ENCODE data around the gene ARHGEF37.

The ARHGEF37 gene

GRCh38 chr5:149549461-149550267, 31.6 kb upstream of the ARHGEF37 start:
- DNase-seq (ENCODE audit: insufficient read length) (peak; percentile 43), FAIRE-seq (peak; percentile 66)
- TF ChIP-seq POLR2A (IDR thresholded peaks at IDR 0.05; ENCODE audit: low read depth, low read length) (peak; percentile 38; the same call in 1 of the 2 replicates), POLR2AphosphoS5 (IDR thresholded peaks at IDR 0.05; ENCODE audit: low read depth, low read length) (peak; percentile 81), TAF1 (IDR thresholded peaks at IDR 0.05; ENCODE audit: borderline replicate concordance, low read depth, low read length) (0 out of 2 replicates have a peak, but pooled peaks have one; percentile 21)

- DNase-seq (ENCODE audit: insufficient read length) (no peak), FAIRE-seq (no peak)
These were observed 31.1 kb upstream of the ARHGEF37 start for GRCh38 chr5:149550268-149550583.

GRCh38 chr5:149550594-149551226, 30.6 kb upstream of the ARHGEF37 start:
- TF ChIP-seq TAF1 (IDR thresholded peaks at IDR 0.05; ENCODE audit: borderline replicate concordance, low read depth, low read length) = no peak
- no peak for TF ChIP-seq POLR2A (IDR thresholded peaks at IDR 0.05; ENCODE audit: low read depth, low read length)
- TF ChIP-seq POLR2AphosphoS5 (IDR thresholded peaks at IDR 0.05; ENCODE audit: low read depth, low read length) = no peak
- peak; percentile 15 for DNase-seq (ENCODE audit: insufficient read length)

More at GRCh38 chr5:149550268-149550583, 31.1 kb upstream of the ARHGEF37 start:
- no peak for TF ChIP-seq POLR2A (IDR thresholded peaks at IDR 0.05; ENCODE audit: low read depth, low read length)
- no peak for TF ChIP-seq TAF1 (IDR thresholded peaks at IDR 0.05; ENCODE audit: borderline replicate concordance, low read depth, low read length)
- TF ChIP-seq POLR2AphosphoS5 (IDR thresholded peaks at IDR 0.05; ENCODE audit: low read depth, low read length) = no peak

GRCh38 chr5:149551227-149552037, 29.9 kb upstream of the ARHGEF37 start, which contains the start of gene CSNK1A1:
CSNK1A1 (minus strand) TSS chr5:149551439; CDS start chr5:149550964, 475 bp downstream.
- FAIRE-seq = peak; percentile 98

More at GRCh38 chr5:149550594-149551226, 30.6 kb upstream of the ARHGEF37 start:
- FAIRE-seq = peak; percentile 14

GRCh38 chr5:149552038-149552494, 29.2 kb upstream of the ARHGEF37 start:
- FAIRE-seq (no peak), DNase-seq (ENCODE audit: insufficient read length) (no peak)
- TF ChIP-seq POLR2A (IDR thresholded peaks at IDR 0.05; ENCODE audit: low read depth, low read length) = no peak
- TF ChIP-seq TAF1 (IDR thresholded peaks at IDR 0.05; ENCODE audit: borderline replicate concordance, low read depth, low read length) = no peak
- TF ChIP-seq POLR2AphosphoS5 (IDR thresholded peaks at IDR 0.05; ENCODE audit: low read depth, low read length) = no peak

More at GRCh38 chr5:149551227-149552037, 29.9 kb upstream of the ARHGEF37 start, which contains the start of gene CSNK1A1:
- DNase-seq (ENCODE audit: insufficient read length) = peak; percentile 96
- TF ChIP-seq POLR2A (IDR thresholded peaks at IDR 0.05; ENCODE audit: low read depth, low read length) (peak; percentile 88), POLR2AphosphoS5 (IDR thresholded peaks at IDR 0.05; ENCODE audit: low read depth, low read length) (peak; percentile 92), TAF1 (IDR thresholded peaks at IDR 0.05; ENCODE audit: borderline replicate concordance, low read depth, low read length) (peak; percentile 78)

GRCh38 chr5:149552553-149553160, 28.6 kb upstream of the ARHGEF37 start:
- FAIRE-seq (no peak), DNase-seq (ENCODE audit: insufficient read length) (no peak)
- no peak for TF ChIP-seq POLR2A (IDR thresholded peaks at IDR 0.05; ENCODE audit: low read depth, low read length)
- TF ChIP-seq TAF1 (IDR thresholded peaks at IDR 0.05; ENCODE audit: borderline replicate concordance, low read depth, low read length) = no peak
- TF ChIP-seq POLR2AphosphoS5 (IDR thresholded peaks at IDR 0.05; ENCODE audit: low read depth, low read length) = no peak

- TF ChIP-seq TAF1 (IDR thresholded peaks at IDR 0.05; ENCODE audit: borderline replicate concordance, low read depth, low read length) (no peak), POLR2AphosphoS5 (IDR thresholded peaks at IDR 0.05; ENCODE audit: low read depth, low read length) (no peak), POLR2A (IDR thresholded peaks at IDR 0.05; ENCODE audit: low read depth, low read length) (no peak)
- FAIRE-seq = no peak
- DNase-seq (ENCODE audit: insufficient read length) = no peak
These were observed 21.6 kb upstream of the ARHGEF37 start for GRCh38 chr5:149559706-149560105.

- no peak for DNase-seq (ENCODE audit: insufficient read length)
- FAIRE-seq = no peak
- TF ChIP-seq POLR2A (IDR thresholded peaks at IDR 0.05; ENCODE audit: low read depth, low read length) (no peak), POLR2AphosphoS5 (IDR thresholded peaks at IDR 0.05; ENCODE audit: low read depth, low read length) (no peak), TAF1 (IDR thresholded peaks at IDR 0.05; ENCODE audit: borderline replicate concordance, low read depth, low read length) (no peak)
These were observed 19.4 kb upstream of the ARHGEF37 start for GRCh38 chr5:149561848-149562247.

- DNase-seq (ENCODE audit: insufficient read length) (no peak), FAIRE-seq (no peak)
- no peak for TF ChIP-seq POLR2AphosphoS5 (IDR thresholded peaks at IDR 0.05; ENCODE audit: low read depth, low read length)
- no peak for TF ChIP-seq POLR2A (IDR thresholded peaks at IDR 0.05; ENCODE audit: low read depth, low read length)
- TF ChIP-seq TAF1 (IDR thresholded peaks at IDR 0.05; ENCODE audit: borderline replicate concordance, low read depth, low read length) = no peak
These were observed 17.8 kb upstream of the ARHGEF37 start for GRCh38 chr5:149563466-149563865.

GRCh38 chr5:149564542-149565140, 16.7 kb upstream of the ARHGEF37 start:
- FAIRE-seq = peak; percentile 95

More at GRCh38 chr5:149564542-149565140, 16.7 kb upstream of the ARHGEF37 start:
- DNase-seq (ENCODE audit: insufficient read length) = peak; percentile 34
